AG04450 (cell line): Measurements from ENCODE around the gene WDFY2. TPM values are rescaled to one million over a fixed set of nuclear protein-coding genes. Genes with fewer than 3 reads are reported as not detected.

Source experiments
- CTCF ChIA-PET: fragments of 300-600, 350-600 bp; formaldehyde crosslinking; extraction: SDS; loops from one replicate; lab custom pipeline; 2022; ENCODE audit warnings: antibody characterized with exemption, inconsistent platforms; lab: Charles Lee
- POLR2A ChIA-PET: fragments of 350-600 bp; formaldehyde crosslinking; extraction: SDS; loops from one replicate; lab custom pipeline; 2021; ENCODE audit warnings: antibody characterized with exemption, inconsistent platforms; lab: Yijun Ruan, JAX
- DNase-seq: peaks from one replicate; pipeline ENCODE4 v3.0.0-alpha.2; 2011; ENCODE audit warnings: low read depth, low spot score
- H3K27ac ChIP-seq: one replicate; pipeline ENCODE4 v1.5.1; 2012; ENCODE audit warnings: low read depth, low read length, control low read depth
- H3K27me3 ChIP-seq: one replicate; pipeline ENCODE4 v1.6.0; 2012; ENCODE audit warnings: low read length; ENCODE audit not compliant: control insufficient read depth, insufficient read depth
- H3K4me3 ChIP-seq: 2 replicates; pipeline ENCODE4 v1.5.1; 2011; ENCODE audit warnings: mild to moderate bottlenecking, low read depth, low read length, control low read depth
- H3K9me3 ChIP-seq: 2 replicates; pipeline ENCODE4 v1.5.1; 2012; ENCODE audit warnings: low read length; ENCODE audit not compliant: control insufficient read depth, insufficient read depth
- CTCF ChIP-seq: IDR thresholded peaks from 2 replicates; pipeline ENCODE4 v1.5.1; 2011; ENCODE audit warnings: low read depth, low read length, control low read depth, inconsistent platforms
- polyA plus RNA-seq: library from polyadenylated mRNA; depleted of rRNA; stranded (reverse); fragments of >200 nt; gene quantifications from 2 replicates; pipeline ENCODE4 v1.2.3, GENCODE V29; 2011

Gene WDFY2
- polyA plus RNA-seq, 1 experiment: 6.3 TPM

GRCh38 chr13:51577690-51578089 is 6.6 kb upstream of the WDFY2 start:
- DNase-seq: no peak
- CTCF ChIA-PET: no interaction called here
- no peaks in the 10 kb centered on the region for H3K27me3 ChIP-seq
- POLR2A ChIA-PET: interaction anchor here (1.6 kb wide), 1 partner anchor 125 kb away, joined by 5 read pairs; the partner anchor contains the start of gene INTS6
- no peaks in the 10 kb centered on the region for H3K9me3 ChIP-seq
- no peak overlapping the region for H3K4me3 ChIP-seq
- H3K27ac ChIP-seq: no peak overlapping the region
- TF ChIP-seq CTCF: no peak

- Histone ChIP-seq H3K4me3 (no peak overlapping the region), H3K9me3 (no peaks in the 10 kb centered on the region; the same call in 1 of the 2 replicates), H3K27ac (no peak overlapping the region), H3K27me3 (no peaks in the 10 kb centered on the region)
- ChIA-PET CTCF (no interaction called here), POLR2A (no interaction called here)
- DNase-seq: no peak
- TF ChIP-seq CTCF: no peak
Observed at GRCh38 chr13:51579676-51580075, 4.6 kb upstream of the WDFY2 start.

- ChIA-PET POLR2A (interaction anchor here (0.8 kb wide), 1 partner anchor 128 kb away, joined by 3 read pairs; the partner anchor contains the start of gene INTS6), CTCF (no interaction called here)
- no peaks in the 10 kb centered on the region for H3K27me3 ChIP-seq
- H3K4me3 ChIP-seq: no peak overlapping the region
- H3K27ac ChIP-seq: no peak overlapping the region
- TF ChIP-seq CTCF: no peak
- DNase-seq: no peak
- H3K9me3 ChIP-seq: no peaks in the 10 kb centered on the region; the same call in 1 of the 2 replicates
Observed at GRCh38 chr13:51581148-51581820, 3.0 kb upstream of the WDFY2 start.

- H3K9me3 ChIP-seq: no peaks in the 10 kb centered on the region; the same call in 1 of the 2 replicates
- H3K27me3 ChIP-seq: no peaks in the 10 kb centered on the region
- H3K4me3 ChIP-seq: peak overlapping the region; percentile 55
- ChIA-PET POLR2A (interaction anchor here (1.9 kb wide), 1 partner anchor 130 kb away, joined by 26 read pairs; the partner anchor contains the start of gene INTS6), CTCF (interaction anchor here (0.9 kb wide), 1 partner anchor 63 kb away, joined by 3 read pairs; no protein-coding TSS in a partner anchor)
- peak overlapping the region; percentile 90 for H3K27ac ChIP-seq
- no peak for DNase-seq
- TF ChIP-seq CTCF: no peak
Observed at GRCh38 chr13:51583469-51583874, 790 bp upstream of the WDFY2 start.
